ENCODE data around the gene KHDRBS2. TPM values are rescaled to one million over a fixed set of nuclear protein-coding genes. Genes with fewer than 3 reads are reported as not detected.

Gene KHDRBS2
- total RNA-seq, 1 experiment from 2014 or later: not detected

DNA sequence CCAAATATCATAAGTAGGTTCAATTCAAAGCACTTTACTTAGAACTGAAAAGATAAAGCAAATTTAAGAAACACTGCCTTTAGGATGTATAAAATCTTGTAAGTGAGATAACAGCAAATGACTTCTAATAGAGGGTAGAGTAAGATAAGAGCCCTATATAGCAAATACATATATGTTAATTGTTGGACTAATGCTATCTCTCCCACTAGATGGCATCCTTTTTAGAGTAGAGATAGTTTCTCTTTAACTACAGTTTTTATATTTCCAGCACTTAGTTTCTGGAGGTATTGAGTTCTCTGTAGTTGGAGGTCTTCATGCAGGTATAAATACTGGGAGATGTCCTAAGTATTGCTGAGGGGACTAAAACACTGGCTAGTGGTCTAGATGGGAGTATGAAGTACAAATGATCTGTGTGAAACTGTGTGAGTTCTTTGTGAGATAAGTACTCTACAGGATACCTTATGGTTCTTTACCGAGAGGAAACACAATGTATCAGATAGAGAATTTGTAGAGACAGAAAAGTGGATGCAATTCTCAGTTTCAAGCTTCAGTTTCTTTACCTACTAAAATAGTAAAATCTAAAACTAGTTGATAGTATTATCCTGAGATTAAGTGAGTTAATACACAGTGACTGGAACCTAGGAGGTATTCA, 399.3 kb downstream of the KHDRBS2 start:
- POLR2A ChIA-PET (ENCODE audit: unreplicated experiment): no interaction called here
- TF ChIP-seq EZH2 (IDR thresholded peaks at IDR 0.05; ENCODE audit: low read depth) (no peak), CTCF (conservative IDR thresholded peaks at IDR 0.05) (no peak; the same call in 1 of the 2 replicates)
- H3K9me3 ChIP-seq (ENCODE audit: insufficient read depth, low read depth): no peaks in the 10 kb centered on the region
- H3K79me2 ChIP-seq (ENCODE audit: low read depth): no peaks in the 10 kb centered on the region
- CTCF ChIA-PET: no interaction called here
- H3K4me3 ChIP-seq: no peak overlapping the region
- H3F3A ChIP-seq (ENCODE audit: insufficient read depth, low read depth): no peaks in the 10 kb centered on the region
- H3K9me2 ChIP-seq (ENCODE audit: insufficient read depth): no peaks in the 10 kb centered on the region; the same call in 1 of the 2 replicates
- H3K4me1 ChIP-seq (replicated peaks; ENCODE audit: insufficient read depth): no peaks in the 10 kb centered on the region
- H3K27ac ChIP-seq: no peak overlapping the region
- H3K4me2 ChIP-seq: no peak overlapping the region
- no peaks in the 10 kb centered on the region for H4K20me1 ChIP-seq (ENCODE audit: insufficient read depth)
- no peak overlapping the region for H2AFZ ChIP-seq
- DNase-seq: no peak
- H3K36me3 ChIP-seq (ENCODE audit: low read depth): no peaks in the 10 kb centered on the region
- BruUV-seq (replicated peaks): no TSS peak
- H3K27me3 ChIP-seq (ENCODE audit: insufficient read depth, low read depth): no peaks in the 10 kb centered on the region
- intact Hi-C loops (cut with micrococcal nuclease; ENCODE audit: unreplicated experiment): no loop called here

DNA sequence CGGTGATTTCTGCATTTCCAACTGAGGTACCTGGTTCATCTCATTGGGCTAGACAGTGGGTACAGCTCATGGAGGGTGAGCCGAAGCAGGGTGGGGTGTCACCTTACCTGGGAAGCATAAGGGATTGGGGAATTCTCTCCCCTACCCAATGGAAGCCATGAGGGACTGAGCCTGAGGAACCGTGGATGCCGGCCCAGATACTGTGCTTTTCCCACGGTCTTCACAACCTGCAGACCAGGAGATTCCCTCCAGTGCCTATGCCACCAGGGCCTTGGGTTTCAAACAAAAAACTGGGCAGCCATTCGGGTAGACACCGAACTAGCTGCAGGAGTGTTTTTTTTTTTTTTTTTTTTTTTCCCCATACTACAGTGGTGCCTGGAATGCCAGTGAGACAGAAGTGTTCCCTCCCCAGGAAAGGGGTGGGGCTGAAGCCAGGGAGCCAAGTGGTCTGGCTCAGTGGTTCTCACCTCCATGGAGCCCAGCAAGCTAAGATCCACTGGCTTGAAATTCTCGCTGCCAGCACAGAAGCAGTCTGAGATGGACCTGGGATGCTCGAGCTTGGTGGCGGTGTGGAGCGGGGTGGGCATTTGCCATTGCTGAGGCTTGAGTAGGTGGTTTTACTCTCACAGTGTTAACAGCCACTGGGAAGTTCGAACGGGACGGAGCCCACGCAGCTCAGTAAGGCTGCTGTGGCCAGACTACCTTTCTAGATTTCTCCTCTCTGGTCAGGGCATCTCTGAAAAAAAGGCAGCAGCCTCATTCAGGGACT, 416.2 kb downstream of the KHDRBS2 start:
- H3K9me3 ChIP-seq (ENCODE audit: insufficient read depth, low read depth): no peaks in the 10 kb centered on the region
- DNase-seq: no peak
- no TSS peak for BruUV-seq (replicated peaks)
- H2AFZ ChIP-seq: no peak overlapping the region
- no peaks in the 10 kb centered on the region for H3F3A ChIP-seq (ENCODE audit: insufficient read depth, low read depth)
- no peaks in the 10 kb centered on the region for H3K4me1 ChIP-seq (replicated peaks; ENCODE audit: insufficient read depth)
- TF ChIP-seq CTCF (conservative IDR thresholded peaks at IDR 0.05) (no peak), EZH2 (IDR thresholded peaks at IDR 0.05; ENCODE audit: low read depth) (no peak)
- H3K27me3 ChIP-seq (ENCODE audit: insufficient read depth, low read depth): no peaks in the 10 kb centered on the region; the same call in 1 of the 2 replicates
- H4K20me1 ChIP-seq (ENCODE audit: insufficient read depth): no peaks in the 10 kb centered on the region
- intact Hi-C loops (cut with micrococcal nuclease; ENCODE audit: unreplicated experiment): no loop called here
- H3K27ac ChIP-seq: no peak overlapping the region
- H3K4me3 ChIP-seq: no peak overlapping the region
- no peaks in the 10 kb centered on the region for H3K9me2 ChIP-seq (ENCODE audit: insufficient read depth)
- H3K79me2 ChIP-seq (ENCODE audit: low read depth): no peaks in the 10 kb centered on the region
- H3K36me3 ChIP-seq (ENCODE audit: low read depth): no peaks in the 10 kb centered on the region
- no peak overlapping the region for H3K4me2 ChIP-seq
- ChIA-PET CTCF (no interaction called here), POLR2A (ENCODE audit: unreplicated experiment) (no interaction called here)

DNA sequence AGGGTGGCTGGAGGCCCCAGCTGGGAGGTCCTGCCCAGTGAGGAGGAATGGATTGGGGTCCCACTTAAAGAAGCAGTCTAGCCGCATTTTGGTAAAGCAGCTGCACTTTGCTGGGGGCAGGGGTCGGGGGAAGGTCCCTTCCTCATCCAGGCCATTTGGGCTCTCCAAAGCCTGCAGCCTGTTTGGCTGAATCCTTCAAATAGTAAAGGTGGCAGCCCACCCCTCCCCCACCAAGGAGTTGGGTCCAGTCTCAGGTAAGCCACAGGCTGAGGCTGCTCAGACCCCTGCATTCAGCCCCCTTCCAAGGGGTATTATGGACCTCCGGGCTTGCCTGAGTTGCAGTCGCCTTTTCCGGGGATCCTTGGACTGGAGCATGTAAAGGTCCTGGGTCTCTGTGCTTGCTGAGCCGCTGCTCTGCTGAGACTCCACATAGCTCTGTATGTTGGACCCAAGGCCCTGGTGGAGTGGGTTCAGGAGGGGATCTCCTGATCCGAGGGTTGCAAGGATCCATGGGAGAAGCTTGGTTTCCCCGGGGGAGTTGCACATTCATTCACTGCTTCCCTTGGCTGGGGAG, 417.4 kb downstream of the KHDRBS2 start:
- H3K9me3 ChIP-seq (ENCODE audit: insufficient read depth, low read depth): no peaks in the 10 kb centered on the region
- H3K4me3 ChIP-seq: no peak overlapping the region
- H3K36me3 ChIP-seq (ENCODE audit: low read depth): no peaks in the 10 kb centered on the region
- CTCF ChIA-PET: no interaction called here
- no peaks in the 10 kb centered on the region for H3K9me2 ChIP-seq (ENCODE audit: insufficient read depth)
- no peak overlapping the region for H3K27ac ChIP-seq
- H4K20me1 ChIP-seq (ENCODE audit: insufficient read depth): no peaks in the 10 kb centered on the region
- POLR2A ChIA-PET (ENCODE audit: unreplicated experiment): no interaction called here
- H2AFZ ChIP-seq: no peak overlapping the region
- no peaks in the 10 kb centered on the region for H3F3A ChIP-seq (ENCODE audit: insufficient read depth, low read depth)
- BruUV-seq (replicated peaks): no TSS peak
- intact Hi-C loops (cut with micrococcal nuclease; ENCODE audit: unreplicated experiment): no loop called here
- H3K27me3 ChIP-seq (ENCODE audit: insufficient read depth, low read depth): no peaks in the 10 kb centered on the region; the same call in 1 of the 2 replicates
- no peaks in the 10 kb centered on the region for H3K4me1 ChIP-seq (replicated peaks; ENCODE audit: insufficient read depth)
- TF ChIP-seq CTCF (conservative IDR thresholded peaks at IDR 0.05) (no peak), EZH2 (IDR thresholded peaks at IDR 0.05; ENCODE audit: low read depth) (no peak)
- no peak overlapping the region for H3K4me2 ChIP-seq
- H3K79me2 ChIP-seq (ENCODE audit: low read depth): no peaks in the 10 kb centered on the region
- DNase-seq: no peak

All from PC-9 (cell line).